LNCaP clone FGC (cell line): Measurements from ENCODE around the gene C5orf22.
A peak's percentile ranks its signal among the peaks of the same experiment; 100 is the strongest.

Source experiments
- DNase-seq: peaks from one replicate; pipeline ENCODE4 v3.0.0-alpha.2; 2011; ENCODE audit warnings: low read depth
- H3K4me3 ChIP-seq: 2 replicates; pipeline ENCODE4 v1.5.1; 2011; ENCODE audit warnings: mild to moderate bottlenecking, low read depth, low read length, control low read depth
- CTCF ChIP-seq: IDR thresholded peaks from 2 replicates; pipeline ENCODE4 v1.5.1; 2012; ENCODE audit warnings: mild to moderate bottlenecking; ENCODE audit not compliant: control insufficient read depth, insufficient read depth; ENCODE audit errors: extremely low read depth

The C5orf22 gene

GRCh38 chr5:31531888-31532547 lies at the start of gene C5orf22, which contains the start of gene DROSHA:
Gene C5orf22, plus strand, starts transcription at chr5:31532301. Its CDS starts 92 bp downstream, at chr5:31532393.
Gene DROSHA, minus strand, starts transcription at chr5:31532093. Its CDS starts 3,034 bp downstream, at chr5:31529059.
- H3K4me3 ChIP-seq, result peak within 1 kb of the TSS; percentile 89
- DNase-seq, result peak; percentile 94
- 0 out of 2 replicates have a peak, but pooled peaks have one; percentile 13 for TF ChIP-seq CTCF

GRCh38 chr5:31485376-31486207 lies 46.5 kb upstream of the C5orf22 start:
- H3K4me3 ChIP-seq, result no peak overlapping the region
- TF ChIP-seq CTCF, result no peak
- DNase-seq, result no peak

GRCh38 chr5:31486441-31486840 lies 45.7 kb upstream of the C5orf22 start:
- DNase-seq, result no peak
- no peak for TF ChIP-seq CTCF
- no peak overlapping the region for H3K4me3 ChIP-seq

GRCh38 chr5:31487506-31487905 lies 44.6 kb upstream of the C5orf22 start:
- no peak overlapping the region for H3K4me3 ChIP-seq
- TF ChIP-seq CTCF, result no peak
- DNase-seq, result no peak

GRCh38 chr5:31492869-31493268 lies 39.2 kb upstream of the C5orf22 start:
- H3K4me3 ChIP-seq, result no peak overlapping the region
- TF ChIP-seq CTCF, result no peak
- DNase-seq, result no peak

GRCh38 chr5:31495336-31495735 lies 36.8 kb upstream of the C5orf22 start:
- peak; percentile 61 for DNase-seq
- H3K4me3 ChIP-seq, result no peak overlapping the region
- TF ChIP-seq CTCF, result no peak
